GM19351 (cell line): ENCODE results near the gene GRHL3.

Experiments used
- ATAC-seq: cut with Tn5 transposase; IDR thresholded peaks from one replicate; pipeline ENCODE4 v1.9.1; 2021; ENCODE audit warnings: mild to moderate bottlenecking, moderate library complexity; ENCODE audit not compliant: unreplicated experiment

Gene GRHL3

DNA sequence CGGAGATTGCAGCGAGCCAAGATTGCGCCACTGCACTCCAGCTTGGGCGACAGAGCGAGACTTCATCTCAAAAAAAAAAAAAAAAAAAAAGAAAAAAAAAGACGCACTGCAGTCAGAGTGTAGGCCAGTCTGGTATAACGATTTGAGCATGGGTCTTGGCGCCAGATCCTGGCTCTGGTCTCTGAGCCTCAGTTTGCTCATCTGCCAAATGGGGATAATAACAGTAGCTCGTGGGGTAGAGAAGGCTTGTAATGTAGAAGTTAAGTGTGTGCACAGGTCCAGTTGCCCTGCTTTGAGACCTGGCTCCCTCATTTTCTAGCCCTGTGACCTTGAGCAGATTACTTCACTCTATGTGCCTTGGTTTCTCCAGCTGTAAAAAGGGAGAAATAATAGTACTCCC is 26.3 kb upstream of the GRHL3 start:
- no peak for ATAC-seq

DNA sequence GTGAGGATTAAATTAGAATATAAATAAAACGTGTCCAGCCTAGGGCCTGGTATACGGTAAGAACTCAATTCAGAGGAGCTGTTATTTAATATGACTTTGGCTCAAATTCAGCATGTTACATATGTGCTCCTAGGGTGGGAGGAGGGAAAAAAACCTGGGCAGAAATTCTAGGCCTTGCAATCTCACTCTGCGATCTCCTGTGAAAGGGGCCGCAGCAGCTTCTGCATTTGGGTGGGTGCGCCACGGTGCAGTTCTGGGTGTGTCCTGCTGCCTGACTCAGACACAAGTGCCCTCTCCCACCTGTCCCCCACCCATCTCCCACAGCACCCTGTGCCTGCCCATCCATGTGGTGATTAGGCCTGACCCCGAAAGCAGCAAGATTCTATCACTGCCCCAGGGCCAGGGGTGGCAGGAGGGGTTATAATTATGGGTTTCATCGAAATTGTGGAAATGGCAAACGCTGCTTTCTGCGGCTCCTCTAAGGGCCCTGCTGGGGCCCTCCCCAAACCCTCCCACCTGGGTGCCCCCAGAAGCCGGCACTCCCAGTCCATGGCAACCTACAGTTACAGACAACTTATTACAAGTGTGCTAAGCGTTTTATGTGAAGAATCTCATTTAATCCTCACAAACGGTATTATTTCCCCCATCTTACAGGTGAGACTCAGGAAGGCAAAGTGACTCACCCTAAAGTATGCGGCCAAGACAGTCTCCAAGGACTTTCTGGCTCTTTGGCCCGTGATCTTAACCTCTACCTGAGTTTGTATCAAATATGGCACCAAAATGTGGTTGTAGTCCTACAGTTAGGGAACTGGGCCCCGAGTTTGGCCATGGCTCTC is 25.5 kb upstream of the GRHL3 start:
- no peak for ATAC-seq

DNA sequence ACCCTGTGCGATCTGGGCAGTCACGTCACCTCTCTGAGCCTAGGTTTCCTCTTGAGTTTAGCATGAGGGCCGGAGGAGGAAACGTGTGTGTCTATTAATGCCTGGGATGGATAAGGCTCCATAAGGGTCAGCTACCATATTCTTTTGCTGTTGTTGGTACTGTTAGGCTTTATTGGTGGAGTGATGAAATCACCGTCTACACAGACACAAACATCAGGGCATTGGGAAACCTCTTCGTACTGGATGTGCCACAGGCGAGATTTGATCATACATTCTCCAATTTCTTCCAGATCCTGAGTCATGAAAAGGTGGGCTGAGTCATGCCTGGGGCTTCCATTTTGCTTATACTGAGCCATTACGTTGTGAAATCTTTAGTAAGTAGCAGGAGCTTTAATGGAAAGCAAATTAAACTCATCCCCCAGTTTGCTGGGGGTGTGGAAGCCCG is 24.9 kb upstream of the GRHL3 start:
- ATAC-seq = no peak

DNA sequence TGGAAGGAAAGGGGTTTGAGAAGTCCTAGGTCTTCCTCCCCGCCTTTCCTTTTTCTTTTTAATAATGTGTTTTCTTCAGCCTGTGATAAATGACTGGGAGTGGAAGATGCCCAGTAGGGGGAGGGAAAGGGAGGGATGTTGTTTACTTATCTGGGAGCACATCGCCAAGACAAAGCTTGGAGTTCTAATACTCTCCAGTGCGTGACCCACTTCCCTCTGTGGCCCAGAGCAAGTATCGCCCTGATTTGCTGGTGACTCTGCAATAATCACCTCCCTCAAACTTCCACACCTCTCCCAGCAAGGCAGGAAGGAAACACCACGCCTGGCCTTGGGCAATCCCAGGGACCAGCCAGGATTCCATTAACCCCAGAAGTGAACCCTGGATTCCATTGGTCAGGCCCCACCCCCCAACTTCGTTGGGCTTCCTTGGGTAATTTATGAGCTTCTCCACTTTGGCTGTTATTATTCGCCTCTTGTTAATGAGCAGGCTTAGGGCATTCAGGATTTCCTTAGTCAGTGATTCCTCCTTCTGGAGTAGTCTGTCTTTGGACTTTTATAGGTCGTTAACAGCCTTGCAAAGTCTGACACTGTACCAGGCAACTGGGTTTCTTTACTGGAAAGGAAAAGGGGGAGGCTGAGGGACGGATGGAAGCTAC is 24.3 kb upstream of the GRHL3 start:
- no peak for ATAC-seq

DNA sequence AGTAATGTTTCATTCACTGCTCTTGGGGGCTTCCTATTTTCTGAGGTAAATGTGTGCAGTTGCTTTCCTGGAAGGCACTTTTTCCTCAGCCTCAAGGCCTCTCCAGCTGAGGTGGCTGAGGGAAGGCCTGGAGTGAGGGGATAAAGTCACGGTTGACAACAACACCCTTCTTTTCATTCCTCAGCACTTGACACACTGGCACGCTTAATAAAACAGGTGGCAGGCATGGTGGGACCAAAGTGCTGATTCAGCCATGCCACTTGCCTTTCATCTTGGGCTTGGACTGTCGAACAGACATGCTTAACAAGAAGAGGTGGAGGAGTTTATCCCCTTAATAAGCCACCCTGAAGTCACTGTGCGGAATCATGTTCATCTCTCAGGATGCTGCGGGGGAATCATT is 23.6 kb upstream of the GRHL3 start:
- no peak for ATAC-seq

DNA sequence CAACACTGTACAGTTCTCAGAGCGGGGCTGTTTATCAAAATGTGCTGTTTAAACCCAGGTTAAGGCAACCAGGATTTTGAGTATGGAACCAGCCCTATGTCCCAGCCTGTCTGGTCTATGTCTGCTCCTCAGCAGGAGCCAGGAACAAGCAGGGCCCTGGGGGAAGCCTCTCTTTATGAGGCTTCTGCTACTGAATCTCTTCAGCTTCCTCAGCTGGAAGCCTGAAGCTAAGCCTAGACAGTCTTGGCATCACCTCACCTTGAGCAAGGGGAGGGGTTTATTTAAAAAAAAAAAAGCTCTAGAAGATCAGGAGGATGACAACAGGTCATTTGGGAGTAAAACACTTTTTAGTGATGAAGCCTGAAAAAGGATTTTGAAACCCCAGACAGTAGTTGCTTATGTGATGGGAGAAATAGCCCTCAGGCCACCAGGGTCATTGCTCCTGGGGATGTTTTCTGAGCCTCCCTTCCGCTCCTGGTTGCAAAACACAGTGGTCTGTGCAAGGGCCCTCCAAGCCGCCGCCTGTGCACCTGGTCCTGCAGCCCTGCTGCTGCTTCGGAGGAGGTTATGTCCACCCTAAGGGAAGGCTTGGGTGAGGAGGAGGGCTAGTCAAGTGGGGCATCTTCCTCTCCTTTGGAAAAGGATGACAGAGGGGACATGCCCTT is 21.8 kb upstream of the GRHL3 start:
- ATAC-seq = no peak

DNA sequence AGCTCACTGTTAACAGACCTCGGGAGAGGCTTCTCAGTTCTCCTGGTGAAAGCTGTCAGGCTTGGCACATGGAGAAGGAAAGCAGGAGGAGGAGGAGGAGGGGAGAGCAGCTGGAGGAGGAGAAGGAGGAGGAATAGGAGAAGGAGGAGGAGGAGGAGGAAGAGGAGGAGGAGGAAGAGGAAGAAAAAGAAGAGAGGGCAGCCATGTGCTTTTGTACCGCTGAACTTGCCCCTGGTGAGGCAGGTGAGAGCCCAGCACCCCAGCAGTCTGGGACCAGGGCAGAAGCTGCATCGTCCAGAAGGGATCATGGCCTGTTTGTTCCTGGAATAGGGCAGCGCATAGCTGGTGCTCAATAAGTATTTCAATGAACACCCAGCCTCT is 21.3 kb upstream of the GRHL3 start:
- no peak for ATAC-seq

DNA sequence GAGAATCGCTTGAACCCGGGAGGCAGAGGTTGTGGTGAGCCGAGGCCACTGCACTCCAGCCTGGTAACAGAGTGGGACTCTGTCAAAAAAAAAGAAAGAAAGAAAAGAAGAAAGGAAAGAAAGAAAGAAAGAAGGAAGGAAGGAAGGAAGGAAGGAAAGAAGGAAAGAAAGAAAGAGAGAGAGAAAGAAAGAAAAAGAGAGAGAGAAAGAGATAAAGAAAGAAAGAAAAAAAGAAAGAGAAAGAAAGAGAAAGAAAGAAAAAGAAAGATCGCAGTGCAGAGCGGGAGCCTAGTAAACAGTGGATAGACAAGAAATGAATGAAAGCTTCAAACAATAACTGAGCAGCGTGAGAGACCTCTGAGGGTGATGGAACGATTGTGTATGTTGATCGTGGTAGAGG is 20.6 kb upstream of the GRHL3 start:
- no peak for ATAC-seq

DNA sequence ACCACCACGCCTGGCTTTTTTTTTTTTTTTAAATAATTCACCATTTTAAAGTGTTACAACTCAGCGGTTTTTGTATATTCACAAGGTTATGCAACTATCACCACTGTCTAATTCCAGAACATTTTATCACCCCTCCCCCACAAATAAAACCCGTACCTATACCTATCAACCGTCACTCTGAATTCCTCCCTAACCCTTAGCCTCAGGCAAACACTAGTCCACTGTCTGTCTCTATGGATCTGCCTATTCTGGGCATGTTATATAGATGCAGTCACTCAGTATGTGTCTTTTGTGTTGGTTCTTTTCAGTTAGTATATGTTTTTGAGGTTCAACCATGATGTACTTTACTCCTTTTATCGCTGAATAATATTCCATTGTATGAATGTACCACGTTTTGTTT is 19.3 kb upstream of the GRHL3 start:
- no peak for ATAC-seq

DNA sequence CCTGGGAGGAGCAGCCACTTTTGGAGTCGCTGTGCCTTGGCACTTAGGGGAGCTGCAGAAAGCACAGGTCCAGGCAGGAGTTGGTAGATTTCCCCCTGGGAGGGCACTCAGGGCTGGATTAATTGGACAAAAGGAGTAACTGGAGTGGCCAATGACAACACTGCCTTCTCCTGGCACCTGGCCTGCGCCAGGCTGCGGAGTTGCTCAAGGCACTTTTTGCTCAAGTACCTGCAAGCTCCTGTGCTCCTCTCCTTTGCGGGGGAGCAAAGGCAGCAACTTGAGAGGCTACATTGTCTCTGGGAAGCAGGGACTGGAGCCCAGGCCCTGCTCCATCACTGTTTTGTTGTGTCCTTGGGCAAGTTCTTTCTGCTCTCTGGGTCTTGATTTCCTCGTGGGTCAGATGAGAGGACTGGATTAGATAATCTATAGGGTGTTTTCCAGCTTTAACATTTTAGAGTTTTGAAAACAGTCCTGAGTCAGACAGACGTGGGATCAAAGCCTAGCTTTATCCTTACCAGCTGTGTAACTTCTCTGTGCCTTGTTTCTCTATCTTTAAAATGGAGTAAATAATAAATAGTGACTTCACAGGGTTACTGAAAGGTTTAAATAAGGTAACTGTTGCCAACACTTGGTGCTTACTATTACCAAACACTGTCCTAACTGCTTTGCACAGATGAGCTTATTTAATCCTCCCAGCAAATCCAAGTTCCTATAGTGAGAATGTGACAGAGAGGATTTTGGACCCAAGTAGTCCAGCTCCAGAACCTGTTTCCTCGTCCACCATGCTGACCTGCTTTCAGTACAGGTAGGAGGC is 18.0 kb upstream of the GRHL3 start:
- no peak for ATAC-seq

DNA sequence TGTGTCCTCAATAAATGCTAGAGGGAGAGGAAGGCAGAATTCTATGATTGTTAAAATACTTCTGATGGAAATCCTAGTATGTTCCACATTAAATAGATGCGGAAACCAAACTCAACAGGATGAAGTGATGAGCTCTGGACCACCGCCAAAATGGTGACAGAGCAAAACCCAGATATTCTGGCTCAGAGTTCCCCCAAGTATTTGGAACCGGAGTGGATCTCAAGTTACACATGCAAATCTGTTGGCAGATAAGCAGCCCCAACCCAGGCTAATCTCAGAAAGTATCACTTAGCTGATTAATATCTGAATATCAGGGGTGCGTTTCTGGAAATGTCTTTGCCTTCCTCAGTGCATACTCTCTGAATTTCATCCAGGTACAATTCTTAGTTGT is 17.4 kb upstream of the GRHL3 start:
- no peak for ATAC-seq

DNA sequence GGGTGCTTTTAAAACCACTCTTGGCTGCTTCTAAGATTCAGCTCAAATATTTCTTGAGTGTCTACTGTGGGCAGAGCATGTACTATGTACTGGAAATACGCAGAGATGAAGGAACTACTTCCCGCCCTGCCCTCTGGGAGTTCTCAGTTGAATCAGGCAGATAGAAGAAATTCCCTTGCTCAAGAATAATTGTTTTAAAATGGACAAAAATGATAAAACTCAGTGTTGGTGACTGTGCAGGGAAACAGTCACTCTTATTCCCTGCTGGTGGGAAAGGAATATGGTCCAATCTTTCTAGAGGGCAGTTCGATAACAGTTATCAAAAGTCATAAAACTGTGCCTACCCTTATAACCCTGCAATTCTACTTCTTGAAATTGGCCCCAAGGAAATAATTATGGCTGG is 16.9 kb upstream of the GRHL3 start:
- no peak for ATAC-seq

DNA sequence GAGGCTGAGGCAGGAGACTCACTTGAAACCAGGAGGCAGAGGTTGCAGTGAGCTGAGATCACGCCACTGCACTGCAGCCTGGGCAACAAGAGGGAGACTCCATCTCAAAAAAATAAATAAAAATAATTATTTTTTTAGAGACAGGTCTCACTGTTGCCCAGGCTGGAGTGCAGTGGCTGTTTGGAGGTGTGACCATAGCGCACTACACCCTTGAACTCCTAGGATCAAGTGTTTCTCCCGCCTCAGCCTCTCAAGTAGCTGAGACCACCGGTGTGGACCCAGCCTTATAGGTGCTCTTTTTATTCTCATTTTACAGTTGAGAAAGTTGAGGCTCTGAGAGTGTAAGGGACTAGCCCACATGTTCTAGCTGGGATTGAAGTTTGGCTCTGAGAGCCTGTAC is 15.6 kb upstream of the GRHL3 start:
- ATAC-seq = no peak

DNA sequence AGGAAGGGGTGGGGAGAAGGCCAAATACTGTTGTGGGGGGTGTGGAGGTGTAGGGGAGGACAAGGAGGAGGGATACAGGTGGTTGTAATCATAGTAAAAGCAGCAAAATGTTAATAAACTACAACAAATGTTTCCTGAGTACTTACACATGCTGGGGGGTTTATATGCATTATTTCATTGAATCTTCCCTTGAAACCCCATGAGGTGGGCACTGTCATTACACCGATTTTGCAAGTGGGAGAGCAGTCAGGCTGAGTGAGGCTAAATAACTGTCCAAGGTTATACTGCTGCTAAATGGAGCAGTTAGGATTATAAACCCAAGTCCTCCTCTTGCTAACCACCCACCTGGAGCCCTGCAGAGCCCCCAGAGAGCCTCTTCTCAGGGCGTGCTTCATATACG is 14.4 kb upstream of the GRHL3 start:
- no peak for ATAC-seq

DNA sequence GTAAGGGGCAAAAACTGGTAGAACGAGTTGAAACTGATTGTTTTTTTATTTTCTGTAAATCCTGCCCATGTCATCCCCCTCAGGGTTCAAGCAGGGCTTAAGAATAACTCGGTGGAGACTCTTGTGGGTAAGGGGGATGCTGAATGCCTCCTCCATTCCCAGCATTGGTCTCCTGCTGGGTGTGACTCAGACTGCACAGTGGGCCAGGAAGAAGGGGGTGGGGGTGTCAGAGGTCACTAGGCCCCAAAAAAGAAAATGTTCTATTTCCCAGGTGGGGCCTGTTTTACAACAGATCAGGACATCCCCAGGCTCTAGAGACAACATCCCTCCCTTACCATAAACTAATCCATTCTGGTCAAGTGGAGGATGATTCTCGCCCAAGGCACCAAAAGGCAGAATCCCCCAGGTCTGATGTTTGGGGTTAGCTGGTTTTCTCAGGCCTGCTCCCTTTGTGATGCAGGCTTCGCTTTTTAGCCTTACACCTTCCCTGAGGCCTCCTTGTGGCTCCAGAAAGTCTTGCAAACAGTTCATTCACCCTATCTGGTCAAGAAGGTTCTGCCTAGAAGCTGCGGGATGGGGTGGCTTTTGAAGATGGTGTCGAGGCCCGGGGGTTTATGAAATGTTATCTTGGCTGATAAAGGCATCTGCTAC is 10.7 kb upstream of the GRHL3 start:
- ATAC-seq = no peak

DNA sequence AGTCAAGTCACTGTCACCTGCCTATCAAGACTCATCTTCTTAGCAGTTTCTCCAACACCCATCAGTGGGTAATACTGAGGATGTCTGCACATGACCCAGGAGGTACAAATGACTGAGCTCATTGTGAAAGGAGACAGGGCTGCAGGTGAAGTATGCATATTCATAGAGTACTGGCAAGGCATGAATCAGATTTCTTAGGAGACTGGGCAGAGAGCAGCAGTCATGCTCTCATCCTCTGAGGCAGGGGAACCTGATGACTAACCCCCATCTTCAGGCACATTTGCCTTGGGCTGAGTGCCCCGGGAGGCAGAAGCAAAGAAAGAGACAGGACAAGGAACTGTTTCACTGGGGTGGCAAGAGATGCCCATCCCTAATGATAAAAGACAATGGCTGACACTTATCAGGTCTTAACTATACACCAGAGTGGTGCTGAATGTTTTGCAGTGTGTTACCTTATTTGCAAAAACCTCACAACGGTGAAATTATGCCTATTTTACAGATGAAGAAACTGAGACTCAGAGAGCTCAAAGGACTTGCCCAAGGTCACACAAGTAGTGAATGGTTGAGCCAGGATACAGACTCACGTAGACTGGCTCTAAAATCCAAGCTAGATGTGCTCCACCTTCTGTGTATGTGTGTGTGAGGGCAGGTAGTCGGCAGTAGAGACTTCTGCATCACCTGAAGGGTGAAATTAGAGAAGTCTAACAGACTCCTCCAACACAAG is 9.2 kb upstream of the GRHL3 start:
- ATAC-seq = no peak

DNA sequence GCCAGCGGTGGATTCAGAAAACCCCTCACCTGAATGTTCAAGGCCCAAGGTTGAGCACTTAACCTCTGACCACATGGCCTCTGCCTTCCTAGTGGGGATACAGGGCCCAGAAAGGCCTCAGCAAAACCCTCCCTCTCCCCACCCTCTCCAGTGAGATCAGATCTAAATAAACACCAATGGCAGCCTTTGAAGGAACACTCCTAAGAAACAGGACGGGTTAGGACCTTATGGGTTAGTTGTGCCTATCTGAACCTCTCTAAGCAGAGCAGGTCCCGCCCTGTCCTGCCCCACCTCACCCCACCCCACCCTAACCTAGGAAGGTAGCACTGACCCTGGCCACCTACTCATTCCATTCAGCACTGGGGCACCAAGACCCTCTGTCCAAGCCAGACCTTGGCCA is 7.9 kb upstream of the GRHL3 start:
- no peak for ATAC-seq

DNA sequence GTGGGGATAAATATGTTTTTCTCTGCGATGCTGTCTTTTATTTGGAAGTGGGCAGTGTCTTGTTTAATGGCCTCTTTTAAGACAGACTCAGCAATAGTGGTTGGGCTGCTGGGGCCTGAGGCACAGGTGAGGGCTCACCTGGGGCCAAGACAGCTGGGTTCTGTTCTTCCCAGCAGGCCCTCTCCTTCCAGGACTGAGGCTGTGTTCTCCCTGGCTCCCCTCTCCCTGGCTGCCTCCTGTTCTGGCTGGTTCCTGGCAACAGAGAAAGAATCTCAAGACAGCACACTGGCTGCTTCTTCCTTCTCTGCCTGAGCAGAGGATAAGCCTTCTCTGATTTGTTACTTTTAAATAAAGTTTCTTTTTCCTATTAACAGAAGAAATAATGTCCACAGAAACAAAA is 7.4 kb upstream of the GRHL3 start:
- ATAC-seq = no peak

DNA sequence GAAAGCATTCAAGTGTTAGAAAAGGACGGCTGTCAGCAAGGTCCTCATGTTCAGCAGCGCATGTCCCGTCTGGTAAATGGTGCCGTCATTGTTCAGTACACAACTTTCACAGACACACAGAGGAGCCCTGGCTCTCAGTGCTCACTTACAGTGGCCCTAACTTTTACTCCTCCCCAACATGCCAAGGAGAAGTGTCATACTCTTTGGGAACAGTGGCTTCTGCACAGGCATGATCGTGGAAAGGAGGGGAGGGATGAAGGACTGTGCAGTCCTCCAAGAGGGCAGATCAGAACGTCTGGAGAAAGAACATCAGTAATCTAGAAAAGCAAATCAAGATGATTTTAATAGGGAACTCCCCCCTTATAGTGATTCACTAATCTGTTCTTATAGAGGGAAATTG is 3.8 kb upstream of the GRHL3 start:
- ATAC-seq = no peak

DNA sequence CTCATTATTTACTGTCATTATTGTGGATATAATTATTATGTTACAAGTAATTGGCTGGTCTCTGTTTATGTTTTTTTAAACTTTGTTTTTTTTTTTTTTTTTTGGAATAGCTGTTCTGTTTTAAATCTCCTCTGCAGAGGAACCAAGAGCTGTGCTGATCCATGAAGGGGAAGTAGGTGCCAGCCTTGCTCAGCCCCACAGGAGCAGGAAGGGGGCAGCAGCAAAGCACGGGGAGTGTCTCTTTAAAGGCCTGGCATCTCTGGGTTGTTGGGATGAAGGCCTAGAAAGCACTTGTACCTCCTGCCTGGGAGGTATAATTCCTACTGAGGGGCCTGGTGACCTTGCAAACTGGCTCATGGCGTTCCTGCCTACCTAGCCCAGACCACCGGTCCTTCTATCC is 2.5 kb upstream of the GRHL3 start:
- ATAC-seq = no peak
